ENCODE results near the gene GRIN2C.

DNA sequence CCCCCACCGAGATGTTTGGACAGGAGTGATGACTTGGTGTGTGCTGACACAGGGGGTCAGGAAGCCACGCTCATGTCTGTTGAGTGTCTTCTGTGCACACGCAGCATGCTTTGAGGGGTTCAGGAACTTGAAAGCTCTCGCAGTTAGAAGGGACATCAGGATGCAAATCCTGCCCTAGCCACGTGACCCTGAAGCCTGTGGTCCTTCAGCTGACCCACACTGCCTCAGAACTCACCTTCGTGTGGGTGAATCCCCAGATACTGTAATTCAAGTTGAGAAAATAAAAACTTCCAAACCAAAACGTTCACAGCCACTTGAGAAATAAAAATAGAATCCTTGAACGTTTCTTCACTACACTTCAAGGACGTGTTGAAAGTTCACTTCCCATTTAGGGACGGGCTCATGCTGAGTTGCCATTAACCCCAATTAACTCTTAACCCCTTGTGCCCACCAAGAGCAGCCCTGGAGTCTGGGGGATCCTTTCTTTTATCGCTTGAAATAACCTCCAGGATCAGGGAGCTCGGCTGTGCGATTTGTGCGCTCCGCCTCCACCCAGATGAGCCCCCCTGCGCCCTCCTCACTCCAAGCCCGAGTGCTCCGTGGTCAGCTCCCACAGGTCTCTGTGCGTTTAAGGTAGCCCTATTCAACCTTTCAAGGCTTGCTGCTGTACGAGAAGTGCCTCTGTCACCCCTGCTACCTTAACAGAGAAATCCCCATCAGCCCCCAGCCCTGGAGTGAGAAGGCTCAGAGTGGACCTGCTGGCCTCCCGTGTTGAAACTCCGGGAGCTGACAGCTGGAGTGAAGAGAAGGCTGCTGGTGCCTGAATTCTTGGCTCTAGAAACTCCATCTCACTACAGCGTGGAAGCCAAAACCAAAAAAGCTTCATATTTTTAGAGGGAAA, 47.3 kb downstream of the GRIN2C start:
- TF ChIP-seq GATA2 (IDR thresholded peaks at IDR 0.05; ENCODE audit: low read depth, low read length) = no peak
- TF ChIP-seq GATA3 (IDR thresholded peaks at IDR 0.05; ENCODE audit: low read depth, low read length) = no peak
